Memory B cell (primary cell): ENCODE measurements around the gene HMHB1.

Source experiments
- ATAC-seq: fragments of 150-1000 bp; cut with Tn5 transposase; 2 replicates; pipeline ENCODE4 v1.10.0; 2021; ENCODE audit warnings: low read depth, mild to moderate bottlenecking, moderate library complexity
- DNase-seq, 2 donors: peaks; one replicate each; pipeline ENCODE4 v3.0.0; 2022; ENCODE audit warnings: low spot score in 2 of 2
- H3K27ac Mint-ChIP-seq: one replicate; pipeline ENCODE4 v1.8.0; 2022; ENCODE audit warnings: mild to moderate bottlenecking, moderate library complexity, mixed read lengths
- H3K27me3 Mint-ChIP-seq: one replicate; pipeline ENCODE4 v1.8.0; 2022; ENCODE audit warnings: mixed read lengths
- H3K36me3 Mint-ChIP-seq: one replicate; pipeline ENCODE4 v1.8.0; 2022; ENCODE audit warnings: mild to moderate bottlenecking, mixed read lengths
- H3K4me1 Mint-ChIP-seq: one replicate; pipeline ENCODE4 v1.8.0; 2022; ENCODE audit warnings: mixed read lengths
- H3K4me3 Mint-ChIP-seq: one replicate; pipeline ENCODE4 v1.8.0; 2022; ENCODE audit warnings: mild to moderate bottlenecking, moderate library complexity, mixed read lengths
- H3K9me3 Mint-ChIP-seq: one replicate; pipeline ENCODE4 v1.8.0; 2022; ENCODE audit warnings: mixed read lengths

Gene HMHB1

DNA sequence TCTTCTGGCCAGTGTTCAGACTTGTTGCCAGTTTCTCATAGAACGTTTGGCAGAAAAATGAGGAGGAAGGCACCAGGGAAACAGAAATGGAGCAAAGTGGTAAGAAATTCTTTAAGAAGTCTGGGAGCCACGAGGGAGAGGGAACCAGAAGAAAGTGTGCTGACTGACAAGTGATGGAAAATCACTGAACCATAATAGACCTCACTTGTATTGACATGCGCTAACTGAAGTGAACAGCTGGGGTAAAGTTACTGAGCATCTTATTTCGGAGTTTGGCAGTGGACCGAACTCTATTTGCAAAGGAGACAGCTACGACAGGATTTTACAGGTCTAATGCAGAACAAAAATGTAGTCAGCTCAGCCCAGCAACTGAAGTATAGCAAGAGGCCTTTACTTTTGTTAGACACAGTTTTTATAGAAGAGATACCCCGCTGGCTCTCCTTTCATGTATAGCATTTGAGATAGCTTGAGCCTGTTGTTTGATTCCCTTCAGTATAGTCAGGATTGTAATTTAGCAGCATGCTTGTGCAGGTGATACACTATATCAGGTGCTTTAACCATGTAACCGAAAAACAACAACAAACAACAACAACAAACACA is 53.6 kb downstream of the HMHB1 start:
- no peak for ATAC-seq
- Mint-ChIP-seq H3K27ac (no peak overlapping the region), H3K9me3 (no peaks in the 10 kb centered on the region), H3K4me1 (peaks cover 3% of the 10 kb centered on the region), H3K4me3 (no peak overlapping the region), H3K27me3 (peaks cover 2% of the 10 kb centered on the region), H3K36me3 (no peaks in the 10 kb centered on the region)
- DNase-seq, result no peak
